Liver (tissue), 9 donors: Measurements from ENCODE around the gene TAS2R43. TPM values are rescaled to one million over a fixed set of nuclear protein-coding genes. Genes with fewer than 3 reads are reported as not detected.
A peak's percentile ranks its signal among the peaks of the same experiment; 100 is the strongest.

Experiments used
- DNase-seq: peaks from one replicate; pipeline ENCODE4 v3.0.0-alpha.2; 2017; ENCODE audit warnings: low spot score
- H3K27ac ChIP-seq, 2 donors: one replicate each; pipeline ENCODE4 v1.7.0; 2013; ENCODE audit warnings: inconsistent platforms in 2 of 2, low read length in 2 of 2, control low read depth in 1 of 2, low read depth in 1 of 2, mild to moderate bottlenecking in 1 of 2
- H3K27me3 ChIP-seq, 4 donors: one replicate each; pipeline versions ENCODE4 v1.6.1 to v1.7.0; 2013; ENCODE audit warnings: low read length in 3 of 4, inconsistent platforms in 1 of 4, mild to moderate bottlenecking in 1 of 4, moderate library complexity in 1 of 4; ENCODE audit not compliant: control insufficient read depth in 4 of 4, insufficient read depth in 4 of 4
- H3K36me3 ChIP-seq, 4 donors: one replicate each; pipeline versions ENCODE4 v1.6.1 to v1.7.0; 2013; ENCODE audit warnings: low read length in 3 of 4, mild to moderate bottlenecking in 3 of 4, low read depth in 1 of 4, moderate library complexity in 1 of 4; ENCODE audit not compliant: control insufficient read depth in 4 of 4, insufficient read depth in 3 of 4
- H3K4me1 ChIP-seq, 4 donors: one replicate each; pipeline versions ENCODE4 v1.6.1 to v1.7.0; 2013; ENCODE audit warnings: low read length in 3 of 4, mild to moderate bottlenecking in 3 of 4, moderate library complexity in 1 of 4; ENCODE audit not compliant: control insufficient read depth in 4 of 4, insufficient read depth in 4 of 4
- H3K4me3 ChIP-seq, 3 donors: one replicate each; pipeline versions ENCODE4 v1.6.1 to v1.7.0; 2013; ENCODE audit warnings: low read length in 3 of 3, control low read depth in 1 of 3, low read depth in 1 of 3, mild to moderate bottlenecking in 1 of 3
- H3K9ac ChIP-seq, 2 donors: one replicate each; pipeline ENCODE4 v1.7.0; 2013; ENCODE audit warnings: low read length in 2 of 2, mild to moderate bottlenecking in 2 of 2, moderate library complexity in 2 of 2, control low read depth in 1 of 2, low read depth in 1 of 2
- H3K9me3 ChIP-seq, 4 donors: one replicate each; pipeline versions ENCODE4 v1.6.1 to v1.7.0; 2013; ENCODE audit warnings: low read length in 3 of 4; ENCODE audit not compliant: control insufficient read depth in 4 of 4
- CTCF ChIP-seq: fragments of 150-350 bp; IDR thresholded peaks from 2 replicates; pipeline ENCODE4 v1.5.1; 2017; ENCODE audit warnings: improper control_type of control experiment, low read depth, low read length; ENCODE audit not compliant: missing input control
- EGR1 ChIP-seq, 2 donors: IDR thresholded peaks; 2 replicates each; pipeline ENCODE4 v1.6.1; 2016 to 2018; ENCODE audit warnings: antibody characterized with exemption in 2 of 2, low read depth in 2 of 2
- FOXA1 ChIP-seq: IDR thresholded peaks from 2 replicates; pipeline ENCODE4 v1.6.1; 2016; ENCODE audit warnings: antibody characterized with exemption
- FOXA2 ChIP-seq: IDR thresholded peaks from 2 replicates; pipeline ENCODE4 v1.6.1; 2016; ENCODE audit warnings: antibody characterized with exemption
- GABPA ChIP-seq, 2 donors: IDR thresholded peaks in 1 of 2; conservative IDR thresholded peaks in 1 of 2; 2 replicates each; pipeline ENCODE4 v1.6.1; 2016; ENCODE audit warnings: antibody characterized with exemption in 2 of 2, mild to moderate bottlenecking in 1 of 2, moderate library complexity in 1 of 2
- HNF4A ChIP-seq, 2 donors: conservative IDR thresholded peaks; 2 replicates each; pipeline ENCODE4 v1.6.1; 2016; ENCODE audit warnings: antibody characterized with exemption in 2 of 2, mild to moderate bottlenecking in 2 of 2
- HNF4G ChIP-seq: IDR thresholded peaks from 2 replicates; pipeline ENCODE4 v1.6.1; 2016; ENCODE audit warnings: antibody characterized with exemption
- JUND ChIP-seq, 2 donors: IDR thresholded peaks; 2 replicates each; pipeline ENCODE4 v1.6.1; 2016; ENCODE audit warnings: antibody characterized with exemption in 2 of 2
- MAX ChIP-seq: IDR thresholded peaks from 2 replicates; pipeline ENCODE4 v1.6.1; 2016; ENCODE audit warnings: antibody characterized with exemption
- RAD21 ChIP-seq, 2 donors: IDR thresholded peaks; 2 replicates each; pipeline ENCODE4 v1.6.1; 2016; ENCODE audit warnings: antibody characterized with exemption in 2 of 2, mild to moderate bottlenecking in 2 of 2
- RXRA ChIP-seq, 2 donors: IDR thresholded peaks; 2 replicates each; pipeline ENCODE4 v1.6.1; 2017 to 2018; ENCODE audit warnings: antibody characterized with exemption in 2 of 2, mild to moderate bottlenecking in 1 of 2
- SP1 ChIP-seq: IDR thresholded peaks from 2 replicates; pipeline ENCODE4 v1.6.1; 2018; ENCODE audit warnings: antibody characterized with exemption, mild to moderate bottlenecking
- TAF1 ChIP-seq: conservative IDR thresholded peaks from 2 replicates; pipeline ENCODE4 v1.6.1; 2016; ENCODE audit warnings: antibody characterized with exemption, mild to moderate bottlenecking
- YY1 ChIP-seq: IDR thresholded peaks from 2 replicates; pipeline ENCODE4 v1.6.1; 2016; ENCODE audit warnings: antibody characterized with exemption, mild to moderate bottlenecking
- WGBS: extraction: QIAGEN DNeasy Blood & Tissue Kit; methylation state at CpG from one replicate; pipeline ENCODE4 v1.1.7; 2013; 5-methylcytosine and 5-hydroxymethylcytosine counted together
- polyA plus RNA-seq, 2 donors: library from polyadenylated mRNA; stranded (reverse) in 1 of 2; unstranded in 1 of 2; fragments of 200-250 nt in 1 of 2; fragments of >200 nt in 1 of 2; fragmentation: Nextera tagmentation in 1 of 2; extraction: Ambion mirVana in 1 of 2; gene quantifications; one replicate each; pipeline versions ENCODE4 v1.2.1 to v1.2.3, GENCODE V29; 2013 to 2015
- total RNA-seq, 2 donors: library from RNA; depleted of rRNA; stranded (reverse); fragments of >200 nt; gene quantifications; one replicate each; pipeline ENCODE4 v1.2.3, GENCODE V29; 2014
- TF ChIP-seq, protein P1 (sequence below): IDR thresholded peaks from 2 replicates; pipeline ENCODE4 v1.6.1; 2016; ENCODE audit warnings: antibody characterized with exemption
- TF ChIP-seq, protein P2 (sequence below): IDR thresholded peaks from 2 replicates; pipeline ENCODE4 v1.6.1; 2016; ENCODE audit warnings: antibody characterized with exemption
- TF ChIP-seq, protein P3 (sequence below): IDR thresholded peaks from 2 replicates; pipeline ENCODE4 v1.6.1; 2016; ENCODE audit warnings: antibody characterized with exemption, mild to moderate bottlenecking
- donor health status: healthy.
- donor health status: healthy.
- donor health status: healthy.
- donor health status: healthy.
- donor health status: healthy.

Gene TAS2R43
- total and polyA plus RNA-seq, 4 donors, result 0.57 to 3.8 (median 0.84) TPM; not detected in 1

DNA sequence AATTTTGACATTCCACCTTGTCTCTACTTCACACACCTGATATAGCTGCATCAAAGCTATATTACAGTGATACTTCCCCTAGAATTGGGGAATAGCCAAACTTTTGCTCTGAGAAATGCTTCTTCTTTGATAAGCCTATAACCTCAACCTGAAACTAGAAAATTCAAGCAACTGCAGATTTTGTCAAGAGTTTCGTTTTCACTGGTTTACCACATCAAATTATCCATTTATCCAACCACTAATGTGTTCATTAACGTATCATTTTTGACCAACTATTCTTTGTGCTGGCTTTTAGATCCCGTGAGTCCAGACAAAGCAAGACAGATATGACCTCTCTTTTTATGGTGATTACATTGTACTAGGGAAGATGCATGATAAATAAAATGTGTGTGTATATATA lies 16.5 kb downstream of the TAS2R43 start:
- 78% methylated on average over 3 of the region's 3 CpGs for WGBS
- H3K4me1 ChIP-seq, result peaks cover 0 to 3% (median 0%) of the 10 kb centered on the region in 4 donors
- DNase-seq, result no peak
- TF ChIP-seq, protein P1, sequence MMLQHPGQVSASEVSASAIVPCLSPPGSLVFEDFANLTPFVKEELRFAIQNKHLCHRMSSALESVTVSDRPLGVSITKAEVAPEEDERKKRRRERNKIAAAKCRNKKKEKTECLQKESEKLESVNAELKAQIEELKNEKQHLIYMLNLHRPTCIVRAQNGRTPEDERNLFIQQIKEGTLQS, result no peak
- TF ChIP-seq MAX (no peak), GABPA (IDR thresholded peaks at IDR 0.05 in 1 of 2, conservative IDR thresholded peaks at IDR 0.05 in 1 of 2) (no peak), CTCF (no peak), YY1 (no peak), HNF4G (no peak), EGR1 (IDR thresholded peaks at IDR 0.05; ENCODE audit: low read depth in 2 of 2) (no peak), RXRA (IDR thresholded peaks at IDR 0.05) (no peak), FOXA1 (no peak)
- TF ChIP-seq, protein P2, sequence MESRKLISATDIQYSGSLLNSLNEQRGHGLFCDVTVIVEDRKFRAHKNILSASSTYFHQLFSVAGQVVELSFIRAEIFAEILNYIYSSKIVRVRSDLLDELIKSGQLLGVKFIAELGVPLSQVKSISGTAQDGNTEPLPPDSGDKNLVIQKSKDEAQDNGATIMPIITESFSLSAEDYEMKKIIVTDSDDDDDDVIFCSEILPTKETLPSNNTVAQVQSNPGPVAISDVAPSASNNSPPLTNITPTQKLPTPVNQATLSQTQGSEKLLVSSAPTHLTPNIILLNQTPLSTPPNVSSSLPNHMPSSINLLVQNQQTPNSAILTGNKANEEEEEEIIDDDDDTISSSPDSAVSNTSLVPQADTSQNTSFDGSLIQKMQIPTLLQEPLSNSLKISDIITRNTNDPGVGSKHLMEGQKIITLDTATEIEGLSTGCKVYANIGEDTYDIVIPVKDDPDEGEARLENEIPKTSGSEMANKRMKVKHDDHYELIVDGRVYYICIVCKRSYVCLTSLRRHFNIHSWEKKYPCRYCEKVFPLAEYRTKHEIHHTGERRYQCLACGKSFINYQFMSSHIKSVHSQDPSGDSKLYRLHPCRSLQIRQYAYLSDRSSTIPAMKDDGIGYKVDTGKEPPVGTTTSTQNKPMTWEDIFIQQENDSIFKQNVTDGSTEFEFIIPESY, result no peak
- TF ChIP-seq, protein P3, sequence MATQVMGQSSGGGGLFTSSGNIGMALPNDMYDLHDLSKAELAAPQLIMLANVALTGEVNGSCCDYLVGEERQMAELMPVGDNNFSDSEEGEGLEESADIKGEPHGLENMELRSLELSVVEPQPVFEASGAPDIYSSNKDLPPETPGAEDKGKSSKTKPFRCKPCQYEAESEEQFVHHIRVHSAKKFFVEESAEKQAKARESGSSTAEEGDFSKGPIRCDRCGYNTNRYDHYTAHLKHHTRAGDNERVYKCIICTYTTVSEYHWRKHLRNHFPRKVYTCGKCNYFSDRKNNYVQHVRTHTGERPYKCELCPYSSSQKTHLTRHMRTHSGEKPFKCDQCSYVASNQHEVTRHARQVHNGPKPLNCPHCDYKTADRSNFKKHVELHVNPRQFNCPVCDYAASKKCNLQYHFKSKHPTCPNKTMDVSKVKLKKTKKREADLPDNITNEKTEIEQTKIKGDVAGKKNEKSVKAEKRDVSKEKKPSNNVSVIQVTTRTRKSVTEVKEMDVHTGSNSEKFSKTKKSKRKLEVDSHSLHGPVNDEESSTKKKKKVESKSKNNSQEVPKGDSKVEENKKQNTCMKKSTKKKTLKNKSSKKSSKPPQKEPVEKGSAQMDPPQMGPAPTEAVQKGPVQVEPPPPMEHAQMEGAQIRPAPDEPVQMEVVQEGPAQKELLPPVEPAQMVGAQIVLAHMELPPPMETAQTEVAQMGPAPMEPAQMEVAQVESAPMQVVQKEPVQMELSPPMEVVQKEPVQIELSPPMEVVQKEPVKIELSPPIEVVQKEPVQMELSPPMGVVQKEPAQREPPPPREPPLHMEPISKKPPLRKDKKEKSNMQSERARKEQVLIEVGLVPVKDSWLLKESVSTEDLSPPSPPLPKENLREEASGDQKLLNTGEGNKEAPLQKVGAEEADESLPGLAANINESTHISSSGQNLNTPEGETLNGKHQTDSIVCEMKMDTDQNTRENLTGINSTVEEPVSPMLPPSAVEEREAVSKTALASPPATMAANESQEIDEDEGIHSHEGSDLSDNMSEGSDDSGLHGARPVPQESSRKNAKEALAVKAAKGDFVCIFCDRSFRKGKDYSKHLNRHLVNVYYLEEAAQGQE, result no peak
- no peaks in the 10 kb centered on the region for H3K9me3 ChIP-seq
- H3K27me3 ChIP-seq, result no peaks in the 10 kb centered on the region
- no peak overlapping the region for H3K4me3 ChIP-seq
- no peaks in the 10 kb centered on the region for H3K36me3 ChIP-seq
- no peak overlapping the region for H3K27ac ChIP-seq
- H3K9ac ChIP-seq, result no peak overlapping the region

DNA sequence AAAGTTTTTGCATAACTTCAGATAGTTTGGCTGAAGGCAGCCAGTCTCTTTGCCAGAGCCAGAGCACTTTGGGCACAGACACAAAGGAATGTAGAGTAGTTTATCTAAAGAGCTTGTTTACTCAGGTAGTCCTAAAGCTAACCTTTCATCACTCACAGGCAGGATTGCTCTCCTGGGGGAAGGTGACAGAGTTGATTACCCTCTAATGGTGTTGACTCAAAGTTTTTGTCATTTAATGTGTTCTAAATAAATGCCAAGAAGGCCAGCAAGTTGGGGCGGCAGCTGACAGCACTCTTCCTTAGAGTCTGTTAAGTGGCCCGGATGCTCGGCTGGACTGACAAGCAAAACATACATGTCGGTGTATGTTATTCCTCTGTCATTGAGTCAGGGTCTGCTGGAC lies 20.7 kb downstream of the TAS2R43 start:
- Histone ChIP-seq H3K36me3 (no peaks in the 10 kb centered on the region), H3K9ac (no peak overlapping the region), H3K4me1 (peaks cover 0 to 3% (median 0%) of the 10 kb centered on the region in 4 donors), H3K27ac (no peak overlapping the region), H3K4me3 (no peak overlapping the region), H3K9me3 (no peaks in the 10 kb centered on the region), H3K27me3 (no peaks in the 10 kb centered on the region)
- 54% methylated on average over 4 of the region's 4 CpGs for WGBS
- DNase-seq, result no peak
- TF ChIP-seq RXRA (IDR thresholded peaks at IDR 0.05) (peak; percentile 67 to 85), SP1 (peak; percentile 55), TAF1 (no peak), YY1 (no peak), EGR1 (IDR thresholded peaks at IDR 0.05; ENCODE audit: low read depth in 2 of 2) (no peak), FOXA2 (peak; percentile 93), MAX (no peak), HNF4G (no peak), JUND (IDR thresholded peaks at IDR 0.05) (no peak), GABPA (IDR thresholded peaks at IDR 0.05 in 1 of 2, conservative IDR thresholded peaks at IDR 0.05 in 1 of 2) (no peak), CTCF (no peak), HNF4A (conservative IDR thresholded peaks at IDR 0.05) (peak; percentile 58 to 67), RAD21 (IDR thresholded peaks at IDR 0.05) (peak in 1 of 2 donors; percentile 48)
- TF ChIP-seq, protein P1, result peak; percentile 77
- TF ChIP-seq, protein P2, result peak; percentile 28
